Endometrial microvascular endothelial cells (primary cell): ENCODE measurements around the gene OR51E2. TPM values are rescaled to one million over a fixed set of nuclear protein-coding genes. Genes with fewer than 3 reads are reported as not detected.

Experiments used
- in situ Hi-C: cut with HindIII; loops from 2 replicates; pipeline ENCODE4 v1.10.0; 2017; ENCODE audit warnings: low sequenced_read_pairs, low pct_unique_long_range_greater_than_20kb; ENCODE audit errors: inconsistent ontology term
- total RNA-seq: library from RNA; depleted of rRNA; stranded (reverse); fragments of >200 nt; gene quantifications from one replicate; pipeline ENCODE4 v1.2.3, GENCODE V29; 2015; ENCODE audit errors: inconsistent ontology term

OR51E2 gene
- total RNA-seq, 1 donor from 2014 or later, result not detected

DNA sequence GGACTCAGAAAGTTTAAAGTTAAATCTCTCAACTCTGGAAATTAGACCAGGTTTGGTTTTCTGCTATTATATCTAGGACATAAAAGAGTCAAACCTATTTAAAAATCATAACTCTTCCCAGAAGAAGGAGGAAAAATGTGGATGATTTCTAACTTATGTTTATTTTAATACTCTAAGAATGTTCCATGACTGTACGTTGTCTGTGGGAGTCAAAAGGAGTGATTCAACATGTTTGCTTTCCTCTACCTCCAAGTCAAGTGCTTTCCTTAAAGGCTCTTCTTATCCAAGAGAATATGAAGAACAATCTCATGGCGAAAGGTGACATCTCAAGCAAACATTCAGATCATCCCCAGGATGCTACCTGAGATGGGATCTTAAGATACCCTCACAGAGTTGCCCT lies 32.2 kb downstream of the OR51E2 start:
- in situ Hi-C loops, result no loop called here

GRCh38 chr11:4664786-4665185 lies 32.9 kb downstream of the OR51E2 start:
- in situ Hi-C loops, result no loop called here

- in situ Hi-C loops, result no loop called here
Observed at GRCh38 chr11:4664183-4664582, 33.5 kb downstream of the OR51E2 start.

DNA sequence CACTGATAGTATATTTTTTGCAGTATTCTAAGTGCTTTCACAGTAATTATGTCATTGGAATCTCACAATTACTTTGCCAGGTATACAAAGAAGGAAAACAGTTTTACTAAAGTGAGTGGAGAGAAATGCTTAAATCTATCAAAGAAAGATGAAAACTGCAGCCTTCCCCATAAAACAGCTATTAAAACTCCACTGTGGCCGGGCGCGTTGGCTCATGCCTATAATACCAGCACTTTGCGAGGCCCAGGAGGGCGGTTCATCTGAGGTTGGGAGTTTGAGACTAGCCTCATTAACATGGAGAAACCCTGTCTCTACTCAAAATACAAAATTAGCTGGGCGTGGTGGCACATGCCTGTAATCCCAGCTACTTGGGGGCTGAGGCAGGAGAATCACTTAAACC lies 34.8 kb downstream of the OR51E2 start:
- in situ Hi-C loops, result no loop called here

DNA sequence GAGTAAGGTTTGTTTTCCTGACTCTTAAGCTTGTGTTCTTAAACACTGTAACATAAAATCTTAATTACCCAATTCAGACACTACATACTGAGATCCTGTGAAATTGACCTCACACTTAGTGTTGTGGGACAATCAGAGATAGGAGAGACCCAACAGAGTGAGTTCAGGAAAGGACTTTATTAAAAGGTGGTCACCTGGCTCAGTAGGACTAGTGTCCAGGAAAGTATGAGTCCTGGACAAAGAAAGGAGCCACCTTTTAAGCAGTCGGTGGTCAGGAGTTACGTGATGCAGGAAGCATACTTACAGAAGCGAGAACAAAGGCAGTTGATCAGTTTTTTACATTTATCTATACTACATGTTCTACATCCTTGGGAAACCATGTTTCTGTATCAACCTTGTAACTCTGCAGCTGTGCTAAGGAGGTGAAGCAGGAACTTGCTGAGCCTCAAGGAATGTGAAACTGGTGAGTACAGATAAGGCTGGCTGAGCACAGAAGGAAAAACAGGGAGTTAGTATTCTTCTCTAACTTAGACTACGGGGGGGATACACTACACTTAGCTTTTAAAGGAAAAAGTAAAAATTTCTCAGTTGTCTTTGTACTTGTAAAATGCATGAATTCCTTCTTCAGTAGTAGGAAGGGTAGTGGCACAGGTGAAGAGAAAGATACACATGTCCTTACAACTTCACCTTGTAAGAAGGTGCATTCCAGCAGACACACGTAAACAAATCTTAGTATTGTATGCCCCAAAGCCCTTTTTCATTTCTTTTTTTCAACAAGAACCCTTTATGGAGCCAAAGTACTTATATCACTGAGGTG lies 38.8 kb downstream of the OR51E2 start:
- in situ Hi-C loops, result no loop called here

- in situ Hi-C loops, result no loop called here
Observed at GRCh38 chr11:4654635-4655369, 42.9 kb downstream of the OR51E2 start.

DNA sequence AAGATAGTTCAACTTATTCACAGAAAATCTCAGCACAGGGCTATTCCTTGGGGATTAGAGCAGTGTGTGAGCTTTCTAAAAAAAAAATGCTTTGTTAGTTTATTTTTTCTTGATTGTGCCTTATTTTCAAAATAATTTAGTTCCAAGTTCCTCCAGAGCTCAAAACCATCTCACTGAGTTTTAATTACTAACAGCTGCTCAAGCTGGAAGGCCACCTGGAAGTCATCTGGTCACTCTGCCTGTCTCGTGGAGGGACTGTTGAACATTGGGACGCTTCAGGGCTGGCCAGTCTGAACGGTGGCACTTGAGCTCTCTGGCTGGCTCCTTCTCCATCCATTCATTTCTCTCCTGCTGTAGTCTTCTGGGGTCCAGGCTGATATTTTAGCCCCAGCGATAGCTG lies 49.9 kb downstream of the OR51E2 start:
- in situ Hi-C loops, result no loop called here

DNA sequence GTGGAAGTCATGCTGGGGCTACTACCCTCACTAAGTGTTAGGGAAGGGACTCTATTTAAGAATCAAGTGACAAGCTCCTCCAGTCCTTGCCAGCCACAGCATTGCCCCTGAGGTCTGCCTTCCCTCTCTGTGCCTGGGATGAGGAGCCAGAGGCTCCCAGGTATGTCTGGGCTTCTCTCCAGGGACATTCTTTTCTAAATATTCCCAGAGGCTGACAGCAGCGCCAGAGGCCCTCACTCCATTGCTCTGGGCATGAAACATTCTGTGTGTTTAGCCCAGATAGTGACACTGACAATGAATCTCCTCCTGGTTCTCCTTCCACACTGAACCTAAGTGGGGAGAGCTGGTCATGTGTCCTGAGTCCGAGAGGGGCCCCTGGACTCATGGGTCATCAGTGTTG lies 51.7 kb downstream of the OR51E2 start:
- in situ Hi-C loops, result no loop called here

- in situ Hi-C loops, result no loop called here
Observed at GRCh38 chr11:4644233-4644632, 53.4 kb downstream of the OR51E2 start.

DNA sequence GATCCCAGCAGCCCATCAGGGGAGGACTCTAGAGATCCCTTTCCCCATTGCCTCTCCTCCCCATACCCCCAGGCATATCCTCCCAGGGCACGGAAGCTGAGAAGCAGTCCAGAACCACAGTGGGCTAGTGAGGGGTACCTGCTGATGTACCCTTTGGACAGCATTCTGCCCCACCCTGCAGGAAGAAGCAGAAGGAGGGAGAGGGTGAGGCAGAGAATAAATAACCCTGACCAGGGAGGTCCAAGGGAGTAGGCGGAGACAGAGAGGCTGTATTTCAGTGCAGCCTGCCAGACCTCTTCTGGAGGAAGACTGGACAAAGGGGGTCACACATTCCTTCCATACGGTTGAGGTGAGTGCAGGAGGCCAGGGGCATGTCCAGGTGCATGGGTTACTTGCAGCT lies 54.0 kb downstream of the OR51E2 start, which contains the start of gene OR51E1:
OR51E1 (plus strand) TSS at position 301 of the 400 bp plus-strand sequence. CDS start 8,545 bp downstream, outside the sequence.
- in situ Hi-C loops, result no loop called here

GRCh38 chr11:4643076-4643475 lies 54.6 kb downstream of the OR51E2 start:
- in situ Hi-C loops, result no loop called here

DNA sequence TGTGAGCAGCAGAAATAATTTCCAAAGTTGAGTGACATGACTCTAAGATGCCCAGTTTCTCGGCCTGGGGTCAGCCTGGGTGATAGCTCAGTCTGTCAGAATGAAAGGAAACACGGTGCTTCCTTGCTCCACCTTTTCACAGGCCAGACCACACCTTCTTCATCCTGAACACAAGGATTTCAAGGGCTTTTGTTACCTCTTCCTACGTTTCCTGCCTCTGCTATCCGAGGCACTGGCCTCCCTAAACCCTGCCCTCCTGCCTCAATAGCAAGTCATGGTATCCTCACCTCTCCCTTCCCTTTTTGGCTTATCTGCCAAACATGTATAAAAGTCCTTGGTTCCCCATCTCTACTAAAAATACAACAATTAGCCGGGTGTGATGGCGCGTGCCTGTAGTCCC lies 55.6 kb downstream of the OR51E2 start:
- in situ Hi-C loops, result no loop called here

- in situ Hi-C loops, result no loop called here
Observed at GRCh38 chr11:4641501-4641900, 56.2 kb downstream of the OR51E2 start.

DNA sequence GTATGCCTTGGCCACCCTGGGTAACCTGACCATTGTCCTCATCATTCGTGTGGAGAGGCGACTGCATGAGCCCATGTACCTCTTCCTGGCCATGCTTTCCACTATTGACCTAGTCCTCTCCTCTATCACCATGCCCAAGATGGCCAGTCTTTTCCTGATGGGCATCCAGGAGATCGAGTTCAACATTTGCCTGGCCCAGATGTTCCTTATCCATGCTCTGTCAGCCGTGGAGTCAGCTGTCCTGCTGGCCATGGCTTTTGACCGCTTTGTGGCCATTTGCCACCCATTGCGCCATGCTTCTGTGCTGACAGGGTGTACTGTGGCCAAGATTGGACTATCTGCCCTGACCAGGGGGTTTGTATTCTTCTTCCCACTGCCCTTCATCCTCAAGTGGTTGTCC lies 57.7 kb downstream of the OR51E2 start:
- in situ Hi-C loops, result no loop called here

DNA sequence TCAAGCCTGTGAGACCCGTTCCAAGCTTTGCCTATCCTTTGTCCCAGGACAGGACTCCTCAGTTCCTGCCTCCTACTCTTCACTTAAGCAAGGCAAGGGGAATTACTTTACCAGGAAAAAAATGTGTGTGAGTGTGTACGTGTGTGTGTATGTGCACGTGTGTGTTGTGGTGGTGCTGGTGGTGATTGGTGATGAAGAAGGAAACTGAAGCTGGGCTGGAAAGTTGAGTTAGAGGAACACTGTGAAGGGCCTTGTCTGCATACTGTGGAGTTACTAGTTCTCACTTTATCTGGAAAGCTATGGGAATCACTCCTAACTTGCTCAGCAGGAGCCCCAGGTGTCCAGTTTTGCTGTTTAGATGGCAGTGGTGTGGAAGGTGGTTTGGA lies 60.0 kb downstream of the OR51E2 start:
- in situ Hi-C loops, result no loop called here

- in situ Hi-C loops, result no loop called here
Observed at GRCh38 chr11:4636962-4637661, 60.5 kb downstream of the OR51E2 start, which contains the start of gene OR51D1. TSS of gene OR51D1 (plus strand) at chr11:4637477. CDS start at chr11:4639791, 2,314 bp downstream.

DNA sequence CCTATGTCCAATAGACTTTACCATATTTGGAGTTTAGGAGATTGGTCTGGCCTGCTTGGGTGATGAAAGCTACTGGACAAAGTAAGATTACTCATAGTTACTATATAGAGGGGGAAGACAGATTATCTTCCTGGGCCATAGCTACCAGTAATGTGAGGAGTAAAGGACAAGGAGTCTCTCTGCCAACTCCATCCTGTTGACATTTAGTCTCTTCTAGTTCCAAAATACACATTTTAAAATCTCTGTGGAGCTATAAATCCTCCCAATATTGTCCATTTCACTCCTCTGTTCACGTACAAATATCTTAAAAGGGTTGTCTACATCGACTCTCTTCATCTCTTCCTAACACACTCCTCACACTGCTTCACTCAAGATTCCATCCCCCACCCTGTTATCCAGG lies 61.5 kb downstream of the OR51E2 start:
- in situ Hi-C loops, result no loop called here
